Retinal pigment epithelial cell (primary cell): ENCODE results near the gene FOXP1.

ENCODE experiments used
- DNase-seq: peaks from one replicate; pipeline ENCODE4 v3.0.0-alpha.2; 2010; ENCODE audit warnings: low read depth
- H3K4me3 ChIP-seq: 2 replicates; pipeline ENCODE4 v1.5.1; 2011; ENCODE audit warnings: mild to moderate bottlenecking, low read length, control low read depth, moderate library complexity
- TF ChIP-seq, protein P1 (sequence below): conservative IDR thresholded peaks from 2 replicates; pipeline ENCODE4 v1.5.1; 2011; ENCODE audit warnings: low read depth, low read length, control low read depth, inconsistent platforms

FOXP1 gene

DNA sequence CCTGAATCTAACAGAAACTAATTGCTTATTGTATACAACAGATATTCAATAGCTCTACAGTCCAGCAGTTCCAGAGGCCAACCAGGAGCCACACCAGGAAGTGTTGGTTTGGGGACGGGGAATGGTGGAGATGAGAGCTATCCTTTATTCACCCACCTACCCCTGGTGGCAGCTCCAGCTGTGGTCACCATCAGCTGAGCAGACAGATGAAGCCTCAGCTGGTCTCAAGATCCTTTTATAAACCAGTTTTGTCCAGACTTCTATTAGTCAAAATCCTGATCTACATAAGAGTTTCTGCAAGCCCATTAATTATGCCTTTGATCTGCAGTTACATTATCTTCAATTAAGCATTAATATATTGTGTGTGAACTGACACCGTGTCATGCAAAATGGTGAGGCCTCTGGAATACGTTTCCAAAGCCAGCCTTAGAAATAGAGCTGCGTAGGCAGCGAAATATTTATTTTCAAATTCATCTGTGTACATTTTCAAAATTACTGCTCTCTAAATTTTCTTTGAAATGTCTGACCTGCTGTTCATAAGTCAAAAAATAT is 488.8 kb downstream of the FOXP1 start:
- H3K4me3 ChIP-seq, result no peak overlapping the region
- DNase-seq, result no peak

DNA sequence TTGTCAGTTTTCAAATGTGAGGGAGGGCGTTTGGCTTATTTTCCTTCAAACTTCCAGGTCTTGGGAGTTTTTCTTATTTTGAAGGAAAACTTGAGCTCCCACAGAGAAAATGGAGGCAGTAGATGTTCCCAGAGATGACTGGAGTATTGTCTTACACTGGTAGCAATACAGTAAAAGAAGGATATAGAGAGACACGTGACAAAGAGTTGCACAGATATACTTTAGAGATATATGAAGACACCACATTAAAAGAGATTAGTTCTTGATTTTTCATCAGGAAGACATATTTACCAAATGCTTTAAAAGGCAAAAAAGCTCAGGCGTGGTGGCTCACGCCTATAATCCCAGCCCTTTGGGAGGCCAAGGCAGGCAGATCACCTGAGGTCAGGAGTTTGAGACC is 490.9 kb downstream of the FOXP1 start:
- DNase-seq, result no peak
- H3K4me3 ChIP-seq, result no peak overlapping the region
- TF ChIP-seq, protein P1, sequence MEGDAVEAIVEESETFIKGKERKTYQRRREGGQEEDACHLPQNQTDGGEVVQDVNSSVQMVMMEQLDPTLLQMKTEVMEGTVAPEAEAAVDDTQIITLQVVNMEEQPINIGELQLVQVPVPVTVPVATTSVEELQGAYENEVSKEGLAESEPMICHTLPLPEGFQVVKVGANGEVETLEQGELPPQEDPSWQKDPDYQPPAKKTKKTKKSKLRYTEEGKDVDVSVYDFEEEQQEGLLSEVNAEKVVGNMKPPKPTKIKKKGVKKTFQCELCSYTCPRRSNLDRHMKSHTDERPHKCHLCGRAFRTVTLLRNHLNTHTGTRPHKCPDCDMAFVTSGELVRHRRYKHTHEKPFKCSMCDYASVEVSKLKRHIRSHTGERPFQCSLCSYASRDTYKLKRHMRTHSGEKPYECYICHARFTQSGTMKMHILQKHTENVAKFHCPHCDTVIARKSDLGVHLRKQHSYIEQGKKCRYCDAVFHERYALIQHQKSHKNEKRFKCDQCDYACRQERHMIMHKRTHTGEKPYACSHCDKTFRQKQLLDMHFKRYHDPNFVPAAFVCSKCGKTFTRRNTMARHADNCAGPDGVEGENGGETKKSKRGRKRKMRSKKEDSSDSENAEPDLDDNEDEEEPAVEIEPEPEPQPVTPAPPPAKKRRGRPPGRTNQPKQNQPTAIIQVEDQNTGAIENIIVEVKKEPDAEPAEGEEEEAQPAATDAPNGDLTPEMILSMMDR, result no peak

More for the DNA sequence above, 488.8 kb downstream of the FOXP1 start:
- TF ChIP-seq, protein P1, result no peak

DNA sequence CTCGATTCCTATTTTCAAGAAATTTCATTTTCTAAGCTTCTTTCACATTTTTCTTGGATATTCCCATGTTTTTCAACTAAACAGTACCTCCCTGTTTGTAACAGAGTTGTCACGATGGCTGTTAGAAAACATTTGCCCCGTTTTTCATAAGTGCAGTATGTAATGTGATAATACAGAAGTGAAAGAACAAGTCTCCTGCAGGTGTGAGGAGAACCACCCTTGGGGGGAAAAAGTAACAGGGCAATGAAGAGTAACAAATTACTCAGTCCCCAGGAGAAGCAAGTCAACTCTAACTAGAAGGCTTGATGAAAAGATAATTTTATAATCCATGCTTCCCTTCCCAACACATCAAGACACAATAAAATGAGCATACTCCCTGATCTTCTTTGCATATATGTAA is 493.3 kb downstream of the FOXP1 start:
- TF ChIP-seq, protein P1, result no peak
- no peak for DNase-seq
- H3K4me3 ChIP-seq, result no peak overlapping the region

DNA sequence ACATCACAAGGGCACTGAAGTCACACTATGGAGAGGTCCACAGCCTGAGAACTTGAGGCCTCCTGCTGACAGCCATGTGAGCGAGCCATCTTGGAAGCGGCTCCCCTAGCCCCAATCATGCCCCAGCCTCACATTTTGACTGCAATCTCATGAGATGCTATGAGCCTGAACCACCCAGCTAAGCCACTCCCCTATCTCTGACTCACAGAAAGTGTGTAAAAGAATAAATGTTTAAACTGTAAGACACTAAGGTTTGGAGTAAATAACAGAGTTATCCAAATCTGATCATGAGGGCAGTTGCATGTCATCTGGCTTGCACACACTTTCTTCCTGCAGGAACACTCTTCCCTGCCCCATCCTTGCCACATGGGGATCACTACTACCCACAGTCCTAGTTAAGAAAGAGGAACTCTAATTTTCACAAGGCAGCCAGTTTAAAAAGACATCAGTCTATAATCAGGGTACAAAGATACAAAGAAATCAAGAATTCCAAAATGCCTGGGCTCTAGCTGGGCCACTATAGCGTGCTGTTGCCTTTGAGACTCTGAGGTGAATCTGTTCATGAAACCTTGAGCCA is 494.2 kb downstream of the FOXP1 start:
- TF ChIP-seq, protein P1, result no peak
- H3K4me3 ChIP-seq, result no peak overlapping the region
- DNase-seq, result no peak

DNA sequence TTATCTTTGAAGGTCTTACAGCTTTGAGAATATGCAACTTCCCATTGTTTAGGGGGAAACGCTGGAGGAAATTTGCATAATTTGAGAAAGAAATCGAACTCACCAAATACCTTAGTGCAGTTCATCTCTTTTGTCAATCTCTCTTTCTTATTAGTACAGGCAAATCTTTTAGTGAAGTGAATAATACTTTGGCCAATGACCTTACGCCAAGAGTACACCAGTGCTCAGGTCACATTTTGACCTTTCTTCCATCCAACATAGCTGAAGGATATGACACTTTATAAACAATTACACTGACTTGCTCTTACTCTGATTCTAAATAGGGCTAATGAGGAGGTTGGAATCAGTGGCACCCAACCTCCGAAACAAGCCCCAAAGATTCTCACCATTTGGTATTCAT is 494.8 kb downstream of the FOXP1 start:
- H3K4me3 ChIP-seq, result no peak overlapping the region
- no peak for DNase-seq
- TF ChIP-seq, protein P1, result no peak

DNA sequence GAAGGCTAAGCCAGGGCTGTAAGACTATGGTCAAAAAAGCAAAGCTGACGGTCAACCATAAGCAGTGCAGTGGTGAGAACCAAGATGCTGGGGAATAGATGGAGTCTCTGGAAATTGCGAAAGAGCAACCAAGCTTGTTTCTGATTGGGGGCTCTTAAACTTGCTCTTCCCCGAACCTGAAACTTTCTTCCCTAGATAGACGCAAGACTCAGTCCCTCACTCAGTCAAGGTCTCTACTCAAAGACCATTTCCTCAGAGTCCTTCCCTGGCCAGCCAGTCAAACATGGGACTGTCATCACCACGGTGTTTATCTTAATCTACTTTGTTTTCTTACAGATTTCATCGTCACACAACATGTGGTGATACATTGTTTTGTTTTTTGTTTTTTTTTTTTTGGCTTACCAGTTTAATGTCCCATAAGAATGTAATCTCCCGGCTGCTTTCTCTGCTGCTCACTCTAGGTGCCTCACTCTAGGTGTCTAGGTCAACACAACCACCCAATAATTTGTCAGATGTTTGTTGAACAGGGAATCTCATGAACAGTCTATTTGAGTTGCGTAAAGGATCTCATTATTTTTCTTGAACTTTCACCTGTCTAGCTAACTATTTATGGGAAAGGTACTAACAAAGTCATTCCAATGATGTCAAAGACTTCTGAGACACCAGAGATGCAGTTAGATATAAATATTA is 495.4 kb downstream of the FOXP1 start:
- no peak for DNase-seq
- H3K4me3 ChIP-seq, result no peak overlapping the region
- TF ChIP-seq, protein P1, result no peak
